ENCODE measurements around the gene HS3ST3B1. TPM values are rescaled to one million over a fixed set of nuclear protein-coding genes. Genes with fewer than 3 reads are reported as not detected.

The HS3ST3B1 gene
- total RNA-seq, 1 experiment from 2014 or later: 2.4 TPM

- intact Hi-C loops (cut with micrococcal nuclease): no loop called here
- H3K27me3 ChIP-seq (ENCODE audit: insufficient read depth, low read length): no peaks in the 10 kb centered on the region
- H4K20me1 ChIP-seq (ENCODE audit: insufficient read depth): no peaks in the 10 kb centered on the region
- no peak overlapping the region for H2AFZ ChIP-seq (ENCODE audit: low read depth, low read length, poor library complexity, severe bottlenecking)
- H3K36me3 ChIP-seq (ENCODE audit: control insufficient read depth in 1 of 2, insufficient read depth in 2 of 2, low read length in 2 of 2): no peaks in the 10 kb centered on the region
- ATAC-seq (no peak), DNase-seq (ENCODE audit: low read depth, low spot score) (no peak)
- no peak overlapping the region for H3K9ac ChIP-seq (ENCODE audit: low read length)
- no peak overlapping the region for H3K4me3 ChIP-seq (replicated peaks in 1 of 2; ENCODE audit: low read depth in 1 of 2, low read length in 2 of 2)
- H3K9me3 ChIP-seq (ENCODE audit: control insufficient read depth in 1 of 2, insufficient read depth in 1 of 2, low read depth in 1 of 2, low read length in 2 of 2): no peaks in the 10 kb centered on the region
- no peak overlapping the region for H3K27ac ChIP-seq (ENCODE audit: low read depth, low read length)
- no TSS peak for BruUV-seq (replicated peaks)
- no peaks in the 10 kb centered on the region for H3K4me1 ChIP-seq (ENCODE audit: control insufficient read depth in 1 of 2, insufficient read depth in 2 of 2, low read length in 2 of 2)
- H3K4me2 ChIP-seq (ENCODE audit: low read length): no peak overlapping the region
- H3K79me2 ChIP-seq (ENCODE audit: insufficient read depth, low read length): no peaks in the 10 kb centered on the region
- no peak for TF ChIP-seq CBX3 (IDR thresholded peaks at IDR 0.05; ENCODE audit: low read depth)
- no peaks in the 10 kb centered on the region for H3K9me2 ChIP-seq (ENCODE audit: insufficient read depth)
- CTCF ChIA-PET: no interaction called here
- POLR2A ChIA-PET: no interaction called here
- RAD21 ChIA-PET (ENCODE audit: low non-redundant PET in 1 of 2, low total read pairs in 2 of 2, uncharacterized antibody in 2 of 2, unreplicated experiment in 2 of 2): no interaction called here
Measured at GRCh38 chr17:14366199-14366598, 65.3 kb downstream of the HS3ST3B1 start.

- POLR2A ChIA-PET: no interaction called here
- DNase-seq (ENCODE audit: low read depth, low spot score) (no peak), ATAC-seq (no peak)
- no TSS peak for BruUV-seq (replicated peaks)
- intact Hi-C loops (cut with micrococcal nuclease): no loop called here
- Histone ChIP-seq H3K36me3 (ENCODE audit: control insufficient read depth in 1 of 2, insufficient read depth in 2 of 2, low read length in 2 of 2) (no peaks in the 10 kb centered on the region), H3K9me2 (ENCODE audit: insufficient read depth) (no peaks in the 10 kb centered on the region), H3K4me1 (ENCODE audit: control insufficient read depth in 1 of 2, insufficient read depth in 2 of 2, low read length in 2 of 2) (no peaks in the 10 kb centered on the region), H4K20me1 (ENCODE audit: insufficient read depth) (no peaks in the 10 kb centered on the region; the same call in 1 of the 2 replicates), H3K27me3 (ENCODE audit: insufficient read depth, low read length) (no peaks in the 10 kb centered on the region; the same call in 1 of the 2 replicates), H3K27ac (ENCODE audit: low read depth, low read length) (no peak overlapping the region), H3K9ac (ENCODE audit: low read length) (no peak overlapping the region), H3K79me2 (ENCODE audit: insufficient read depth, low read length) (no peaks in the 10 kb centered on the region), H3K4me2 (ENCODE audit: low read length) (no peak overlapping the region), H3K4me3 (replicated peaks in 1 of 2; ENCODE audit: low read depth in 1 of 2, low read length in 2 of 2) (no peak overlapping the region), H2AFZ (ENCODE audit: low read depth, low read length, poor library complexity, severe bottlenecking) (no peak overlapping the region), H3K9me3 (ENCODE audit: control insufficient read depth in 1 of 2, insufficient read depth in 1 of 2, low read depth in 1 of 2, low read length in 2 of 2) (no peaks in the 10 kb centered on the region)
- no peak for TF ChIP-seq ZNF274 (IDR thresholded peaks at IDR 0.05; ENCODE audit: low read depth, low read length)
- no peak for TF ChIP-seq SRF (IDR thresholded peaks at IDR 0.05; ENCODE audit: low read depth)
- no peak for TF ChIP-seq SP1 (IDR thresholded peaks at IDR 0.05; ENCODE audit: low read depth)
- no peak for TF ChIP-seq EZH2phosphoT487 (IDR thresholded peaks at IDR 0.05; ENCODE audit: borderline replicate concordance)
- no peak for TF ChIP-seq REST (IDR thresholded peaks at IDR 0.05; ENCODE audit: low read depth)
- CTCF ChIA-PET: no interaction called here
- RAD21 ChIA-PET (ENCODE audit: low non-redundant PET in 1 of 2, low total read pairs in 2 of 2, uncharacterized antibody in 2 of 2, unreplicated experiment in 2 of 2): no interaction called here
Measured at GRCh38 chr17:14372461-14372860, 71.6 kb downstream of the HS3ST3B1 start.
